ENCODE measurements around the gene AKAIN1.

- TF ChIP-seq CTCF (IDR thresholded peaks at IDR 0.05) (no peak), POLR2AphosphoS5 (IDR thresholded peaks at IDR 0.05) (no peak)
These were observed 42.4 kb upstream of the AKAIN1 start for GRCh38 chr18:5239447-5239846.

All from gastroesophageal sphincter (tissue), 3 donors.